ENCODE measurements around the gene REXO4. TPM values are rescaled to one million over a fixed set of nuclear protein-coding genes. Genes with fewer than 3 reads are reported as not detected.
A peak's percentile ranks its signal among the peaks of the same experiment; 100 is the strongest.

REXO4 gene
- total and polyA plus RNA-seq, 9 of the 15 experiments (the other 6 are each of a cell fraction or from before 2014, with no cell fraction given) = 3.4 to 72.9 (median 31.1) TPM

DNA sequence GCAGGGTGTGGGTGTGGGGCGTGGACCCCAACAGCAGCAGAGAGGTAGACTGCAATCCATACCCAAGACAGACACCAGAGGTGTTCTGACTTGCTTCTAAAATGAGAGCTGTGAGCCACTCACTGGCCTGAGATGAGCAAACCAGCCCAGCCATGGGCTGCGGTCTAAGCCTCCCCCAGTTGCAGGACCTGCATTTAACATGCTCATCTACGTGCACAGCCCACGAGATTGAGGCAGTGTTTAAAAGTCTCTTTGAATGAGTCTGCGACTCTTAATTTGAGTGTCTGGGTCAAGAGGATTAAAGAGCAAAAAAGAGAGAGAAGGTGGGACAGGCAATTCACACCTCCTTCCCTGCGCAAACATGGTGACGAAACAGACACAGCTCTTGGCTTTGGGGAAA lies 47.9 kb downstream of the REXO4 start:
- ChIA-PET POLR2A (interaction anchor here (0.5 to 8.5 kb wide), 6 partner anchors 12 to 277 kb away, joined by 3 to 109 read pairs (median 3); partner anchors contain the start of genes SURF1 and SURF2), CTCF (ENCODE audit: low intra/inter-chr PET ratio) (no interaction called here)
- in situ Hi-C loops (cut with MboI) = no loop called here
- DNase-seq (ENCODE audit: extremely low read depth in 1 of 4, low spot score in 3 of 4) = no peak
- Histone ChIP-seq H3K79me2 (ENCODE audit: control insufficient read depth, insufficient read depth, low read length) (peaks cover 88% of the 10 kb centered on the region), H3K36me3 (ENCODE audit: control insufficient read depth, insufficient read depth, low read length) (peaks cover 92% of the 10 kb centered on the region), H3K9me1 (ENCODE audit: control insufficient read depth, insufficient read depth, low read length) (peaks cover 34% of the 10 kb centered on the region), H3K4me1 (replicated peaks in 1 of 2; ENCODE audit: control insufficient read depth in 2 of 2, insufficient read depth in 2 of 2, low read length in 2 of 2) (peaks cover 32 to 33% of the 10 kb centered on the region in 2 experiments; a peak in 4 of 5 replicates), H3K9me3 (replicated peaks; ENCODE audit: control insufficient read depth, insufficient read depth, low read depth, low read length) (no peaks in the 10 kb centered on the region), H3K27ac (ENCODE audit: extremely low read depth, low read depth, low read length) (no peak overlapping the region), H3K27me3 (ENCODE audit: control insufficient read depth in 2 of 2, insufficient read depth in 2 of 2, low read length in 2 of 2) (no peaks in the 10 kb centered on the region), H4K20me1 (replicated peaks; ENCODE audit: control insufficient read depth, insufficient read depth, low read length) (peaks cover 70% of the 10 kb centered on the region), H3K9ac (ENCODE audit: insufficient read depth in 1 of 2, low read depth in 2 of 2, low read length in 2 of 2) (peak overlapping the region in 1 of 2 experiments; percentile 33; a peak in 2 of 4 replicates), H3K4me2 (ENCODE audit: insufficient read depth, low read length) (no peak overlapping the region), H3K4me3 (no peak overlapping the region), H2AFZ (ENCODE audit: low read depth, low read length) (no peak overlapping the region)
- WGBS (ENCODE audit: insufficient coverage, low coverage, missing lambda C conversion rate) = 82% methylated on average over 7 of the region's 7 CpGs
- TF ChIP-seq RBFOX2 (IDR thresholded peaks at IDR 0.05; ENCODE audit: low read depth, low read length) (peak; percentile 39; the same call in 1 of the 2 replicates), NFRKB (IDR thresholded peaks at IDR 0.05; ENCODE audit: low read depth) (no peak)
- BruUV-seq (replicated peaks) = no TSS peak
- no peak for FAIRE-seq
- no peak for ATAC-seq
- intact Hi-C loops (cut with micrococcal nuclease) = no loop called here

DNA sequence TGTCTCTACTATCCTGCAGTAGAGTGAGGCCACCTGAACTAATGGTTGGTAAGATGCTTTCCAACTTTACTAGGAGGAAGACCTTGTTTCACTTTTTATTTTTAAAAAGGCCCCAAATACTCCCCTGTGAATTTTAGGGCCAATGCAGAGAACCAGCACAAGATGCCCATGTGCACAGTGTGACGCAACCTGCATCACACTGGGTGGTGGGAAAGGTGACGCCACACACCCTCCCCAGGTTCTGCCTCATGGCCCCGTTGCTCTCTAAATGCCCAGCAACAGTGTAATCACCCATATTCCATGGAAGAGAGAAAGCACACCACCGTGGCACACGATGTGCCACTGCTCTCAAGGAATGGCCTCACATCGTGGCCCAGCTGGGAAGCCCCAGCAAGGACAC lies 48.4 kb downstream of the REXO4 start:
- ChIA-PET POLR2A (interaction anchor here (0.6 to 8.5 kb wide), 5 partner anchors 12 to 277 kb away, joined by 3 to 109 read pairs (median 3); partner anchors contain the start of genes SURF1 and SURF2), CTCF (ENCODE audit: low intra/inter-chr PET ratio) (no interaction called here)
- H3K9me3 ChIP-seq (replicated peaks; ENCODE audit: control insufficient read depth, insufficient read depth, low read depth, low read length) = no peaks in the 10 kb centered on the region
- no peak for FAIRE-seq
- no peak for DNase-seq (ENCODE audit: extremely low read depth in 1 of 4, low spot score in 3 of 4)
- no peak overlapping the region for H3K27ac ChIP-seq (ENCODE audit: extremely low read depth, low read depth, low read length)
- ATAC-seq = no peak
- H3K4me3 ChIP-seq = no peak overlapping the region
- WGBS (ENCODE audit: insufficient coverage, low coverage, missing lambda C conversion rate) = 88% methylated on average over 6 of the region's 6 CpGs
- no TSS peak for BruUV-seq (replicated peaks)
- peak overlapping the region in 1 of 2 experiments; percentile 33; a peak in 2 of 4 replicates for H3K9ac ChIP-seq (ENCODE audit: insufficient read depth in 1 of 2, low read depth in 2 of 2, low read length in 2 of 2)
- H3K79me2 ChIP-seq (ENCODE audit: control insufficient read depth, insufficient read depth, low read length) = peaks cover 82% of the 10 kb centered on the region
- no peak overlapping the region for H2AFZ ChIP-seq (ENCODE audit: low read depth, low read length)
- no peak overlapping the region for H3K4me2 ChIP-seq (ENCODE audit: insufficient read depth, low read length)
- TF ChIP-seq DPF2 (IDR thresholded peaks at IDR 0.05) (no peak), CEBPB (tag; IDR thresholded peaks at IDR 0.05) (0 out of 2 replicates have a peak, but pooled peaks have one; percentile 12)
- H3K4me1 ChIP-seq (replicated peaks in 1 of 2; ENCODE audit: control insufficient read depth in 2 of 2, insufficient read depth in 2 of 2, low read length in 2 of 2) = peaks cover 32% of the 10 kb centered on the region in 2 experiments; a peak in 4 of 5 replicates
- no peaks in the 10 kb centered on the region for H3K27me3 ChIP-seq (ENCODE audit: control insufficient read depth in 2 of 2, insufficient read depth in 2 of 2, low read length in 2 of 2)
- peaks cover 96% of the 10 kb centered on the region for H3K36me3 ChIP-seq (ENCODE audit: control insufficient read depth, insufficient read depth, low read length)
- intact Hi-C loops (cut with micrococcal nuclease) (no loop called here), in situ Hi-C loops (cut with MboI) (no loop called here)
- H3K9me1 ChIP-seq (ENCODE audit: control insufficient read depth, insufficient read depth, low read length) = peaks cover 34% of the 10 kb centered on the region
- peaks cover 68% of the 10 kb centered on the region for H4K20me1 ChIP-seq (replicated peaks; ENCODE audit: control insufficient read depth, insufficient read depth, low read length)
